HG02885 (cell line): ENCODE measurements around the gene KLHL21.
"Not testable (repeated sequence)": the region's sequence is repeated elsewhere in the genome, so short reads cannot be mapped to it uniquely, and the experiment has no call there.

Experiments used
- ATAC-seq: cut with Tn5 transposase; IDR thresholded peaks from one replicate; pipeline ENCODE4 v1.9.1; 2021; ENCODE audit warnings: mild to moderate bottlenecking; ENCODE audit not compliant: unreplicated experiment, poor library complexity

Gene KLHL21

GRCh38 chr1:6601049-6601922, 1.4 kb downstream of the KLHL21 start:
- peak; percentile 35 for ATAC-seq

GRCh38 chr1:6600410-6601048, 2.1 kb downstream of the KLHL21 start:
- ATAC-seq: no peak

GRCh38 chr1:6599991-6600390, 2.7 kb downstream of the KLHL21 start:
- ATAC-seq: not testable (repeated sequence)

GRCh38 chr1:6599141-6599975, 3.3 kb downstream of the KLHL21 start:
- no peak for ATAC-seq

GRCh38 chr1:6597777-6598131, 4.9 kb downstream of the KLHL21 start:
- no peak for ATAC-seq

GRCh38 chr1:6596886-6597776, 5.5 kb downstream of the KLHL21 start:
- no peak for ATAC-seq

- ATAC-seq: no peak
Observed at GRCh38 chr1:6596351-6596750, 6.3 kb downstream of the KLHL21 start.

- ATAC-seq: no peak
Observed at GRCh38 chr1:6594977-6595740, 7.5 kb downstream of the KLHL21 start.

GRCh38 chr1:6593810-6594209, 8.9 kb downstream of the KLHL21 start:
- ATAC-seq: no peak

- ATAC-seq: no peak
Observed at GRCh38 chr1:6592865-6593593, 9.6 kb downstream of the KLHL21 start.

- ATAC-seq: no peak
Observed at GRCh38 chr1:6592441-6592840, 10.2 kb downstream of the KLHL21 start.

- ATAC-seq: no peak
Observed at GRCh38 chr1:6591644-6592043, 11.0 kb downstream of the KLHL21 start.

- no peak for ATAC-seq
Observed at GRCh38 chr1:6591222-6591621, 11.4 kb downstream of the KLHL21 start.

GRCh38 chr1:6590046-6590445, 12.6 kb downstream of the KLHL21 start:
- ATAC-seq: no peak

- ATAC-seq: no peak
Observed at GRCh38 chr1:6588893-6589520, 13.7 kb downstream of the KLHL21 start.

GRCh38 chr1:6588128-6588892, 14.4 kb downstream of the KLHL21 start:
- no peak for ATAC-seq

GRCh38 chr1:6587261-6588005, 15.2 kb downstream of the KLHL21 start:
- no peak for ATAC-seq
